Measurements from ENCODE around the gene SYNM. TPM values are rescaled to one million over a fixed set of nuclear protein-coding genes. Genes with fewer than 3 reads are reported as not detected.

SYNM gene
- total RNA-seq, 6 experiments from 2014 or later, result 4.6 to 7.6 (median 7.4) TPM

GRCh38 chr15:99129644-99130043, 24.8 kb downstream of the SYNM start:
- Mint-ChIP-seq H3K36me3 (ENCODE audit: low read depth) (peaks cover 26% of the 10 kb centered on the region), H3K4me3 (no peak overlapping the region), H3K9me3 (no peaks in the 10 kb centered on the region), H3K4me1 (ENCODE audit: low read depth) (peaks cover 7% of the 10 kb centered on the region), H3K27ac (no peak overlapping the region), H3K27me3 (ENCODE audit: insufficient read depth) (no peaks in the 10 kb centered on the region; the same call in 1 of the 2 replicates)
- no peak for TF ChIP-seq CTCF (IDR thresholded peaks at IDR 0.05)
- DNase-seq, result no peak

GRCh38 chr15:99130314-99130713, 25.4 kb downstream of the SYNM start:
- no peak for TF ChIP-seq CTCF (IDR thresholded peaks at IDR 0.05)
- H3K9me3 Mint-ChIP-seq, result no peaks in the 10 kb centered on the region
- H3K27ac Mint-ChIP-seq, result no peak overlapping the region
- no peaks in the 10 kb centered on the region; the same call in 1 of the 2 replicates for H3K27me3 Mint-ChIP-seq (ENCODE audit: insufficient read depth)
- DNase-seq, result no peak
- H3K4me1 Mint-ChIP-seq (ENCODE audit: low read depth), result peaks cover 10% of the 10 kb centered on the region
- H3K36me3 Mint-ChIP-seq (ENCODE audit: low read depth), result peaks cover 26% of the 10 kb centered on the region
- H3K4me3 Mint-ChIP-seq, result no peak overlapping the region

- no peak for DNase-seq
- no peak overlapping the region for H3K4me3 Mint-ChIP-seq
- H3K27ac Mint-ChIP-seq, result no peak overlapping the region
- peaks cover 26% of the 10 kb centered on the region for H3K36me3 Mint-ChIP-seq (ENCODE audit: low read depth)
- peaks cover 16% of the 10 kb centered on the region for H3K4me1 Mint-ChIP-seq (ENCODE audit: low read depth)
- H3K27me3 Mint-ChIP-seq (ENCODE audit: insufficient read depth), result no peaks in the 10 kb centered on the region; the same call in 1 of the 2 replicates
- no peak for TF ChIP-seq CTCF (IDR thresholded peaks at IDR 0.05)
- H3K9me3 Mint-ChIP-seq, result no peaks in the 10 kb centered on the region
Observed at GRCh38 chr15:99130765-99131440, 26.0 kb downstream of the SYNM start.

- DNase-seq, result no peak
- no peak overlapping the region for H3K27ac Mint-ChIP-seq
- peaks cover 16% of the 10 kb centered on the region for H3K4me1 Mint-ChIP-seq (ENCODE audit: low read depth)
- TF ChIP-seq CTCF (IDR thresholded peaks at IDR 0.05), result no peak
- no peak overlapping the region for H3K4me3 Mint-ChIP-seq
- no peaks in the 10 kb centered on the region for H3K9me3 Mint-ChIP-seq
- H3K27me3 Mint-ChIP-seq (ENCODE audit: insufficient read depth), result no peaks in the 10 kb centered on the region; the same call in 1 of the 2 replicates
- H3K36me3 Mint-ChIP-seq (ENCODE audit: low read depth), result peaks cover 24% of the 10 kb centered on the region
Observed at GRCh38 chr15:99131441-99132023, 26.7 kb downstream of the SYNM start.

GRCh38 chr15:99132122-99132521, 27.2 kb downstream of the SYNM start:
- Mint-ChIP-seq H3K27ac (no peak overlapping the region), H3K4me1 (ENCODE audit: low read depth) (peaks cover 16% of the 10 kb centered on the region), H3K9me3 (no peaks in the 10 kb centered on the region), H3K36me3 (ENCODE audit: low read depth) (peaks cover 19% of the 10 kb centered on the region), H3K27me3 (ENCODE audit: insufficient read depth) (no peaks in the 10 kb centered on the region; the same call in 1 of the 2 replicates), H3K4me3 (no peak overlapping the region)
- no peak for DNase-seq
- TF ChIP-seq CTCF (IDR thresholded peaks at IDR 0.05), result no peak
